GM12865 (cell line): ENCODE data around the gene PDIK1L.

ENCODE experiments used
- DNase-seq: peaks from one replicate; pipeline ENCODE4 v3.0.0; 2010; ENCODE audit warnings: low read depth
- H3K4me3 ChIP-seq: 2 replicates; pipeline ENCODE4 v1.5.1; 2011; ENCODE audit warnings: mild to moderate bottlenecking, low read depth, low read length, control low read depth
- CTCF ChIP-seq: IDR thresholded peaks from 2 replicates; pipeline ENCODE4 v1.5.1; 2011; ENCODE audit warnings: low read length, control low read depth, low read depth, inconsistent platforms; ENCODE audit not compliant: insufficient read depth; ENCODE audit errors: missing control alignments

Gene PDIK1L

DNA sequence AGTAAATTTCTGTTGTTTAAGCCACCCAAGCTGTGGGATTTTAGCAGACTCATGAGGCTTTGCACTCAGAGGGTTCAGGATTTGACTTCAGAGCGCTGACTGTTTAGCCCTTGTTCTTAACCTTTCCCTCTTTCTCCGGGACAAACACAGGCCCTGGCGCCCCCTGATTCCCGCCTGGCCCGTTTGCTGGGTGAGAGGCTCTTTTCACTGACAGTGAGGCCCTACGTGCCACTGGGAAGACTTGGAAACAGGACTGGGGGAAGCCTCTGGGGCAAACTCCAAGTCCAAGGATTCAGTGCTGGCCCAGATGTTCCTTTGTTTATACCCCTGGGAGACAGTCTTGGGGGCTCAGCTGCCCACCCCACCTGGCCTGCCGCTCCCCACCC is 32.5 kb upstream of the PDIK1L start:
- no peak for TF ChIP-seq CTCF
- H3K4me3 ChIP-seq = no peak overlapping the region
- no peak for DNase-seq

DNA sequence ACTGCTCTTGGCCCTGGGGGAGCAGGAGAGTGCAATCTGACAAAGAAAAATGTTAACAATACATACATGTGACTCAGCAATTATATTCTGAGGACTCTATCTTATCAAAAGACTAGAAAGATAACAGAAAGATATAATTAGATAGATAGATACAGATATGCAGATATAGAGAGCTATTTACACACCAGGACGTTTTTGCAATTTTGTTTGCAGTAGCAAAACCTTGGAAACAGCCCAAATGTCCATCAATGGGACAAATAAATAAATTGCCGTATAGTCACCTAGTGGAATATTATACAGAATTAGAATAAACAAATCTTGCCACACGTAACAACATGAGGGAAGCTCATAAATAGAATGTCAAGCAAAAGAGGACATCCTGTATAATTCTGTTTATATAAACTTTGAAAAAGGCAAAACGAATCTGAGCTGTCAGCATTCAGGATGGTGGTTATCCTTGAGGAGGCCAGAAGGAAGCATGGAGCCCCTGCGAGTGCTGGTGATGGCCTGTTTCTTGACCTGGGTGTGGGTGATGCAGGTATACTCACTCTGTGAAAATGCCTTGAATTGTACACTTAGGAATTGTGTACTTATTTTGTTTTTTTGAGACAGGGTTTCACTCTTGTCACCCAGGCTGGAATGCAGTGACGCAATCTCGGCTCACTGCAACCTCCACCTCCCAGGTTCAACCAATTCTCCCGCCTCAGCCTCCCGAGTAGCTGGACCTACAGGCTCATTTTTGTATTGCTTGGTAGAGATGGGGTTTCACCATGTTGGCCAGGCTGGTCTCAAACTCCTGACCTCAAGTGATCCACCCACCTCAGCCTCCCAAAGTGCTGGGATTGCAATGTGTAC is 31.4 kb upstream of the PDIK1L start:
- no peak overlapping the region for H3K4me3 ChIP-seq
- no peak for TF ChIP-seq CTCF

DNA sequence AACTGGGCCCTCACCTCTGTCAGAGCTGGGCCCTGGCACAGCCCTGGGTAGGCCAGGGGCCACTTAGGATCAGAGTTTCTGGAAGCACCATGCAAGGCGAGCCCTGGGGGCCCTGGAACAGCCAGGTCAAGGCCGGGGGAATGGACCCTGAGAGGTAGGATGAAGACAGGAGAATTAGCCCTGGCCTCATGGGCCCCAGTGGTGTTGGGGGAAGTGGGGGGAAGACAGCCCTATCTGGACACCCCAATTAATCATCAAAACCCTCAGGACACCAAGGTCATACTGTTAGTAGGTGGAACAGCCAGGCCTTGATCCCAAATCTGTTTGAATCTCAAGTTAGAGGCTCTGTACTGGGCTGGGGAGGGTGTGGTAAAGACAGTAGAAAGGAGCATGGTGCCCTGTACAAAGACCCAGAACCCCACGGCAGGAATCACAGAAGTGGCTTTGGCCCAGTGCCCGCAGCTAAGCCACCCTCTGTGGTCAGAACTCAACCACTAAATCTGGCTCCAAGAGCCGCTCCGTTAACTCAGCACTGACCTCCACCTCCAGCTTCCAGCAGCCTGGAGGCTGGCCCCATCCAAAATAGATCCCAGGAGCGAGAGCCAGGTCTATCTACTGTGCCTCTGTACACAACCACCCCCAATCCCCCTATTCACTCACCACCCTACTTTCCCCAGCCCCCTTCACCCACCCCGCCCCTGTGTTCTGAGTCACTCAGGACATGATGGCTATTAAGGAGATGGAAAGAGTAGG is 30.2 kb upstream of the PDIK1L start:
- no peak overlapping the region for H3K4me3 ChIP-seq
- no peak for TF ChIP-seq CTCF
- no peak for DNase-seq

More for the DNA sequence above, 31.4 kb upstream of the PDIK1L start:
- no peak for DNase-seq

- H3K4me3 ChIP-seq = no peak overlapping the region
- TF ChIP-seq CTCF = no peak
- no peak for DNase-seq
Measured at GRCh38 chr1:26082020-26082350, 29.6 kb upstream of the PDIK1L start.

- no peak overlapping the region for H3K4me3 ChIP-seq
- DNase-seq = no peak
- no peak for TF ChIP-seq CTCF
Measured at GRCh38 chr1:26083208-26083607, 28.4 kb upstream of the PDIK1L start.

GRCh38 chr1:26084091-26084561 is 27.5 kb upstream of the PDIK1L start:
- no peak for TF ChIP-seq CTCF
- DNase-seq = no peak
- no peak overlapping the region for H3K4me3 ChIP-seq
